Fibroblast of the aortic adventitia (primary cell): ENCODE data around the gene VWC2L. TPM values are rescaled to one million over a fixed set of nuclear protein-coding genes. Genes with fewer than 3 reads are reported as not detected.
A peak's percentile ranks its signal among the peaks of the same experiment; 100 is the strongest.

ENCODE experiments used
- DNase-seq: peaks from one replicate; pipeline ENCODE4 v3.0.0-alpha.2; 2010; ENCODE audit warnings: low read depth
- H3K4me3 ChIP-seq: 2 replicates; pipeline ENCODE4 v1.5.1; 2011; ENCODE audit warnings: low read depth, mild to moderate bottlenecking, control low read depth, low read length, moderate library complexity
- CTCF ChIP-seq: IDR thresholded peaks from 2 replicates; pipeline ENCODE4 v1.5.1; 2011; ENCODE audit warnings: mild to moderate bottlenecking, low read length, control low read depth, inconsistent platforms; ENCODE audit not compliant: insufficient read depth
- total RNA-seq: library from RNA; depleted of rRNA; stranded (reverse); fragments of >200 nt; gene quantifications from 2 replicates; pipeline ENCODE4 v1.2.3, GENCODE V29; 2012; ENCODE audit warnings: low replicate concordance

VWC2L gene
- not detected in 2 replicates for total RNA-seq

- DNase-seq: peak; percentile 64
- TF ChIP-seq CTCF: no peak
- no peak within 1 kb of the TSS for H3K4me3 ChIP-seq
Observed at GRCh38 chr2:214410918-214411554, at the start of gene VWC2L. TSS of gene VWC2L (plus strand) at chr2:214411054. CDS start at chr2:214414194, 3,140 bp downstream.

- no peak for DNase-seq
- TF ChIP-seq CTCF: no peak
- H3K4me3 ChIP-seq: no peak overlapping the region
Observed at GRCh38 chr2:214361116-214361515, 49.7 kb upstream of the VWC2L start.

- no peak for TF ChIP-seq CTCF
- DNase-seq: no peak
- H3K4me3 ChIP-seq: no peak overlapping the region
Observed at GRCh38 chr2:214365549-214365948, 45.3 kb upstream of the VWC2L start.

GRCh38 chr2:214367171-214367570, 43.7 kb upstream of the VWC2L start:
- H3K4me3 ChIP-seq: no peak overlapping the region
- TF ChIP-seq CTCF: no peak
- DNase-seq: no peak

- TF ChIP-seq CTCF: no peak
- H3K4me3 ChIP-seq: no peak overlapping the region
- DNase-seq: no peak
Observed at GRCh38 chr2:214376618-214377285, 34.1 kb upstream of the VWC2L start.

- TF ChIP-seq CTCF: no peak
- no peak for DNase-seq
- H3K4me3 ChIP-seq: no peak overlapping the region
Observed at GRCh38 chr2:214377286-214377624, 33.6 kb upstream of the VWC2L start.
